Transverse colon (tissue), 4 donors: Measurements from ENCODE around the gene LSM7. TPM values are rescaled to one million over a fixed set of nuclear protein-coding genes. Genes with fewer than 3 reads are reported as not detected.

ENCODE experiments used
- DNase-seq: peaks from one replicate; pipeline ENCODE4 v3.0.0-alpha.2; 2019
- H3K27ac ChIP-seq, 4 donors: fragments of 200-600 bp; sonication (generic); 2 replicates each; pipeline ENCODE4 v1.5.1; 2016 to 2018; ENCODE audit warnings: inconsistent platforms in 4 of 4
- H3K27me3 ChIP-seq: fragments of 200-600 bp; sonication (generic); 2 replicates; pipeline ENCODE4 v1.5.1; 2017; ENCODE audit warnings: inconsistent platforms
- H3K36me3 ChIP-seq, 4 donors: fragments of 200-600 bp; sonication (generic); 2 replicates each; pipeline ENCODE4 v1.5.1; 2017 to 2019; ENCODE audit warnings: inconsistent platforms in 4 of 4
- H3K4me1 ChIP-seq, 4 donors: fragments of 200-600 bp; sonication (generic); 2 replicates each; pipeline ENCODE4 v1.5.1; 2017 to 2020; ENCODE audit warnings: inconsistent platforms in 4 of 4
- H3K4me3 ChIP-seq, 4 donors: fragments of 200-600 bp; sonication (generic); 1 replicate in 1 of 4; 2 replicates in 3 of 4; pipeline versions ENCODE4 v1.5.1 to v1.6.1; 2017 to 2019; ENCODE audit warnings: inconsistent platforms in 4 of 4
- H3K9me3 ChIP-seq, 2 donors: fragments of 200-600 bp; sonication (generic); 2 replicates each; pipeline ENCODE4 v1.5.1; 2017 to 2019; ENCODE audit warnings: inconsistent platforms in 2 of 2
- EP300 ChIP-seq: sonication (generic); formaldehyde crosslinking; IDR thresholded peaks from one replicate; pipeline ENCODE4 v1.6.1; 2017; ENCODE audit warnings: antibody characterized with exemption, low read depth
- POLR2A ChIP-seq: fragments of 450-650 bp; IDR thresholded peaks from one replicate; pipeline ENCODE4 v1.6.1; 2016; ENCODE audit warnings: antibody characterized with exemption, mild to moderate bottlenecking, moderate library complexity
- POLR2AphosphoS5 ChIP-seq, 3 donors: sonication (generic); formaldehyde crosslinking; IDR thresholded peaks; one replicate each; pipeline ENCODE4 v1.6.1; 2016; ENCODE audit warnings: antibody characterized with exemption in 3 of 3
- WGBS, 2 donors: methylation state at CpG; one replicate each; pipeline ENCODE4 v1.1.5; 2018; ENCODE audit warnings: low coverage in 1 of 2; 5-methylcytosine and 5-hydroxymethylcytosine counted together
- in situ Hi-C, 4 donors: fragments of 200-750 bp; cut with MboI; loops; one replicate each; pipeline versions ENCODE4 v1.15.0 to v1.15.1; 2017; ENCODE audit warnings: low sequenced_read_pairs in 3 of 4, low pct_ligation_motif_present in 1 of 4, low pct_unique_long_range_greater_than_20kb in 1 of 4
- intact Hi-C: fragments of 100-400 bp; cut with DNase I; formaldehyde crosslinking; loops from one replicate; pipeline ENCODE4 v1.15.1; 2023; ENCODE audit warnings: low total_unique reads
- total RNA-seq, 4 donors: library from RNA; depleted of rRNA; stranded (reverse); fragments of >200 nt; gene quantifications; one replicate each; pipeline ENCODE4 v1.1.0, GENCODE V29; 2016
- TF ChIP-seq, protein P1 (sequence below), 5 experiments: fragments of 200-600 bp in 3 of 5; fragments of 450-650 bp in 2 of 5; sonication (generic) in 3 of 5; IDR thresholded peaks; 1 replicate in 2 of 5; 2 replicates in 3 of 5; pipeline ENCODE4 v1.5.1; 2016 to 2017; ENCODE audit warnings: antibody characterized with exemption in 5 of 5, inconsistent platforms in 3 of 5, mild to moderate bottlenecking in 2 of 5, moderate library complexity in 1 of 5

The LSM7 gene
- total RNA-seq, 4 donors from 2014 or later, result 62.9 to 151 (median 132) TPM

DNA sequence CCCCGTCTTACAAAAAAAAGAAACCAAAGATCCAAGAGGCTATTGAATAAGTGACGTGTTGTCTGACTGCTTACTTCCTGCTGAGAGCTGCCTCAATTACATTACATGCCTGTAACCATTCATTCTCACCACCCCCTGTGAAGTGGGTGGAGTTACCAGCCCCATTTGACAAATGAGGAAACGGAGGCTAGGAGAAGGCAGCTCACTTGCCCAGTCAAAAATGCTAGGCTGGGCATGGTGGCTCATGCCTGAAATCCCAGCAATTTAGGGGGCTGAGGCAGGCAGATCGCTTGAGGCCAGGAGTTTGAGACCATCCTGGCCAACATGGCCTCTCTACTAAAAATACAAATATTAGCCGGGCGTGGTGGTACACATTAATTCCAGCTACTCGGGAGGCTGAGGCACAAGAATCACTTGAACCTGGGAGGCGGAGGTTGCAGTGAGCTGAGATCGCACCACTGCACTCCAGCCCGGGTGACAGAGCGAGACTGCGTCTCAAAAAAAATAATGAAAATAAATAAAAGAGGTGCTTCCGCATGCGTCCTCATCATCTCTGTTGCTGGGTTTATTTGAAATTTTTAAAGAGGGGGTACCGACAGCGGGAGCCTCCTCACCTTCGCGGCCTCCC is 499 bp downstream of the LSM7 start:
- peaks cover 0 to 3% (median 0%) of the 10 kb centered on the region in 4 donors for H3K36me3 ChIP-seq
- peak overlapping the region; percentile 76 to 94 (median 82) for H3K4me3 ChIP-seq
- H3K27me3 ChIP-seq, result no peaks in the 10 kb centered on the region
- H3K9me3 ChIP-seq, result no peaks in the 10 kb centered on the region
- peak overlapping the region; percentile 88 to 94 (median 90) for H3K27ac ChIP-seq
- peaks cover 36 to 53% (median 51%) of the 10 kb centered on the region in 4 donors for H3K4me1 ChIP-seq
- in situ Hi-C loops, result no loop called here
- DNase-seq, result peak; percentile 58
- 0 to 1% methylated on average over 4 to 18 of the region's 18 CpGs for WGBS, 2 donors
- no peak for TF ChIP-seq EP300
- peak; percentile 7 to 81 (median 45) for TF ChIP-seq POLR2AphosphoS5 (IDR thresholded peaks at IDR 0.05)
- intact Hi-C loops, result loop anchor here (10.0 kb wide), 1 partner anchor 173 kb away; the partner anchor contains the start of gene AP3D1

DNA sequence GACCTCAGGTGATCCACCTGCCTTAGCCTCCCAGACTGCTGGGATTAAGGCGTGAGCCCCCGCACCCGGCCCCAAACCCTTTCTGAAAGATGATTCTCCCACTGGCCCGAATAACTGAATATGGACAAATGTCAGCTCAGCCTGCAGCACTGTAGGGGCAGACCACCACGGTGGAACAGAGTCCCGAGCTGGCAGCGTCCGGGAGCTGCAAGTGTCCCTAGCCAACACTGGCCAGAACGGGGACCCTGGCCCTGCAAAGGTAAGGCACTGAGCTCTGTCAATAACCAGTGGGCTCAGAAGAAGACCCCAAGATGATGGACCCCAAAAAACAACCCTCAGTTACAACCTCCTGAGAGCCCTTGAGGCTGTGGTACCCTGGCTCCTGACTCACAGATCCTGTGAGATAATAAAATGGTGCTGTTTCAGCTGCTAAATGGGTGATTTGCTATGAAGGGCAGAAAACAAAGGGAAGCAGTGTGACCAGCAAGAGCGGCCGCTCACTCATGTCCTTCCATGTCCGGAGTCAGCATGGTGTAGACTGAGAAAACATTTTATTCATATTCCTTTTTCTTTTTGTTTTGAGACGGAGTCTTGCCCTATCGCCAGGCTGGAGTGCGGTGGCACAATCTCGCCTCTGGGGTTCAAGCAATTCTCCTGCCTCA is 1.6 kb downstream of the LSM7 start:
- Histone ChIP-seq H3K27me3 (no peaks in the 10 kb centered on the region), H3K4me1 (peaks cover 27 to 43% (median 41%) of the 10 kb centered on the region in 4 donors), H3K27ac (peak overlapping the region; percentile 88 to 94 (median 90)), H3K36me3 (peaks cover 0 to 3% (median 0%) of the 10 kb centered on the region in 4 donors), H3K9me3 (no peaks in the 10 kb centered on the region), H3K4me3 (no peak overlapping the region)
- DNase-seq, result no peak
- TF ChIP-seq POLR2A, result no peak
- intact Hi-C loops (loop anchor here (10.0 kb wide), 1 partner anchor 172 kb away; the partner anchor contains the start of gene AP3D1), in situ Hi-C loops (no loop called here)
- 86 to 100% methylated on average over 3 to 16 of the region's 16 CpGs for WGBS, 2 donors

DNA sequence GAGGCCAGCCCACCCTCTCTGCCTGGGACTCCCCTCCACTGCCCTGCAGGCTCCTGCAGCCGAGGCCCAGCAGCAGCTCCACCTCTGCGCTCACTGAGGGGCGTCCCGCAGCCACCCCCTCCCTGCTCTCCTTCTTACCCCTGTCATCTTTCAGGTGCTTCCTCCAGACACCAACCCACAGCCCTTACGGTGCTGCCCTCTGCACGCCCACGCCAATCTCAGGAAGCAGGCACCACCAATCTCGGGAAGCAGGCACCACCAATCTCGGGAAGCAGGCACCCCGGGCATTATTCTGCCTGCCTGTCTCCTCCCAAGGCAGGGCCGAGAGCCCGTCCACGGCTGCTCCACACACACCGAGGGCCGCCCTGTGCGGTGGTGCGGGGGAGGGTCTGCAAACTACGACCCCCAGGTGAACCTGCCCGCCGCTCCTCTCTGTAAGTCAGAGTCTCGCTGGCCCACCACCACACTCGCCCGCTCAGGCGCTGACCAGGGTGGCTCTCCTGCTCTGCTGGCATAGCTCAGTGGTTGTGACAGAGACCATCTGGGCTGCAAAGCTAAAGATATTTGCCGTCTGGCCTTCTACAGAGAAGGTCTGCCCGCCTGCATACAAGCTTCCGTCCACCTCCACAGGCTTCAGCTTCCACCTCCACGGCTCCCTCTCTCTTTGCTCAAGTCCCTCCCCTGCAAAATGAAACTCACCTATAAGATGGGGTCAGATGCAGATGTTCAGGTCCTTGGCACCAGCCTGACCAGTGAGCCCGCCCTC is 2.9 kb downstream of the LSM7 start:
- WGBS, 2 donors, result 78% methylated on average over 22 of the region's 29 CpGs; no CpG with 5 or more reads in 1 of the 2 donors
- Histone ChIP-seq H3K27ac (no peak overlapping the region), H3K4me1 (peaks cover 18 to 30% (median 27%) of the 10 kb centered on the region in 4 donors), H3K4me3 (no peak overlapping the region), H3K27me3 (no peaks in the 10 kb centered on the region), H3K36me3 (peaks cover 0 to 3% (median 0%) of the 10 kb centered on the region in 4 donors), H3K9me3 (no peaks in the 10 kb centered on the region)
- intact Hi-C loops, result loop anchor here (10.0 kb wide), 1 partner anchor 171 kb away; the partner anchor contains the start of gene AP3D1
- DNase-seq, result no peak
- in situ Hi-C loops, result no loop called here
- TF ChIP-seq, protein P1, sequence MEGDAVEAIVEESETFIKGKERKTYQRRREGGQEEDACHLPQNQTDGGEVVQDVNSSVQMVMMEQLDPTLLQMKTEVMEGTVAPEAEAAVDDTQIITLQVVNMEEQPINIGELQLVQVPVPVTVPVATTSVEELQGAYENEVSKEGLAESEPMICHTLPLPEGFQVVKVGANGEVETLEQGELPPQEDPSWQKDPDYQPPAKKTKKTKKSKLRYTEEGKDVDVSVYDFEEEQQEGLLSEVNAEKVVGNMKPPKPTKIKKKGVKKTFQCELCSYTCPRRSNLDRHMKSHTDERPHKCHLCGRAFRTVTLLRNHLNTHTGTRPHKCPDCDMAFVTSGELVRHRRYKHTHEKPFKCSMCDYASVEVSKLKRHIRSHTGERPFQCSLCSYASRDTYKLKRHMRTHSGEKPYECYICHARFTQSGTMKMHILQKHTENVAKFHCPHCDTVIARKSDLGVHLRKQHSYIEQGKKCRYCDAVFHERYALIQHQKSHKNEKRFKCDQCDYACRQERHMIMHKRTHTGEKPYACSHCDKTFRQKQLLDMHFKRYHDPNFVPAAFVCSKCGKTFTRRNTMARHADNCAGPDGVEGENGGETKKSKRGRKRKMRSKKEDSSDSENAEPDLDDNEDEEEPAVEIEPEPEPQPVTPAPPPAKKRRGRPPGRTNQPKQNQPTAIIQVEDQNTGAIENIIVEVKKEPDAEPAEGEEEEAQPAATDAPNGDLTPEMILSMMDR (IDR thresholded peaks at IDR 0.05), result no peak
- no peak for TF ChIP-seq POLR2AphosphoS5 (IDR thresholded peaks at IDR 0.05)
- no peak for TF ChIP-seq POLR2A

DNA sequence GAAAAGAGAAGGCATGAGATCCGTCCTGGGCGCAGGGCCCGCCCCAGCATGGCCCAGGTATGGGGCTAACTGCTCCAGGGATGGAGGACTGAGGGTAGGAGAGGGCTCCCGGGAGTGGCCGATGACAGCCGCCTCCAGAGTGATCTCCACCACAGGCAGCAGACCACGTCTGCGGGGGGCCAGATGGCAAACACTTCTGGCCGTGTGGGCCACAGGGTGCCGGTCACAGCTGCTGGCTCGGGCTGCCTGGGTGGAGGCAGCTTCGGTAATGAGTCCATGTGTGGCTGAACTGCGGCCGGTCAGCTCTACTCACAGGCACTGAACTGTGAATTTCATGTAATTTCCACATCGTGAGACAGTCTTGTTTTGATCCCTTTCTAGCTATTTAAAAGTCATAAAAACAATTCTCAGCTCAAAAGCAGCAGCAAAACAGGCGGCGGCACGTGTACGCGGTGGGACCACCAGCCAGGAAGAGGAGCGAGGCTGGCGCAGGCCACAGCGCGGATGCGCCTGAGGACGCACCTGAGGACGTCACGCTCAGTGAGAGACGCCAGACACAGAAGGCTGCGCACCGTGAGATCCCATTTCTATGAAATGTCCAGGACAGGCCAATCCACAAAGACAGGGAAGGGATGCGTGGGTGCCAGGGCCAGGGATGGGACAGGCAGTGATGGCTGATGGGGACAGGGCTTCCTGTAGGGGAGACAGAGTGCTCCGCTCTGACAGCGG is 4.0 kb downstream of the LSM7 start:
- no peaks in the 10 kb centered on the region for H3K9me3 ChIP-seq
- intact Hi-C loops, result loop anchor here (10.0 kb wide), 1 partner anchor 170 kb away; the partner anchor contains the start of gene AP3D1
- no peak for DNase-seq
- H3K4me1 ChIP-seq, result peaks cover 10 to 19% (median 17%) of the 10 kb centered on the region in 4 donors
- no peaks in the 10 kb centered on the region for H3K27me3 ChIP-seq
- in situ Hi-C loops, result loop anchor here in 1 of 4 donors (25.0 kb wide), 1 partner anchor 288 kb away; no protein-coding TSS in a partner anchor
- 88% methylated on average over 34 of the region's 34 CpGs; no CpG with 5 or more reads in 1 of the 2 donors for WGBS, 2 donors
- peaks cover 0 to 3% (median 0%) of the 10 kb centered on the region in 4 donors for H3K36me3 ChIP-seq
- no peak for TF ChIP-seq EP300
- TF ChIP-seq POLR2AphosphoS5 (IDR thresholded peaks at IDR 0.05), result no peak
- TF ChIP-seq, protein P1 (IDR thresholded peaks at IDR 0.05), result no peak
- no peak for TF ChIP-seq POLR2A
- H3K27ac ChIP-seq, result no peak overlapping the region
- no peak overlapping the region for H3K4me3 ChIP-seq
